Karpas-422 (cell line): Measurements from ENCODE around the gene WDR26. TPM values are rescaled to one million over a fixed set of nuclear protein-coding genes. Genes with fewer than 3 reads are reported as not detected.
"Not testable (repeated sequence)": the region's sequence is repeated elsewhere in the genome, so short reads cannot be mapped to it uniquely, and the experiment has no call there.

Experiments
- DNase-seq: peaks from one replicate; pipeline ENCODE4 v3.0.0-alpha.2; 2015
- H2AFZ ChIP-seq: fragments of 200-600 bp; sonication (generic); 2 replicates; pipeline ENCODE4 v1.6.1; 2014; ENCODE audit warnings: antibody characterized with exemption, low read length, mixed read lengths
- H3K27ac ChIP-seq: fragments of 200-600 bp; sonication (generic); 2 replicates; pipeline ENCODE4 v1.5.1; 2014; ENCODE audit warnings: mild to moderate bottlenecking, low read length, moderate library complexity
- H3K27me3 ChIP-seq: fragments of 200-600 bp; sonication (generic); 2 replicates; pipeline ENCODE4 v1.6.1; 2014; ENCODE audit warnings: low read length, mixed read lengths
- H3K36me3 ChIP-seq: fragments of 200-600 bp; sonication (generic); 2 replicates; pipeline ENCODE4 v1.6.1; 2014; ENCODE audit warnings: low read length, mixed read lengths; ENCODE audit not compliant: insufficient read depth
- H3K4me1 ChIP-seq: fragments of 200-600 bp; sonication (generic); 2 replicates; pipeline ENCODE4 v1.6.1; 2014; ENCODE audit warnings: mild to moderate bottlenecking, low read length, mixed read lengths
- H3K4me2 ChIP-seq: fragments of 200-600 bp; sonication (generic); 2 replicates; pipeline ENCODE4 v1.6.1; 2014; ENCODE audit warnings: low read length, low read depth, mild to moderate bottlenecking; ENCODE audit not compliant: poor library complexity, severe bottlenecking
- H3K4me3 ChIP-seq: fragments of 200-600 bp; sonication (generic); 2 replicates; pipeline ENCODE4 v1.5.1; 2014; ENCODE audit warnings: mild to moderate bottlenecking, antibody characterized with exemption, low read length, mixed read lengths
- H3K79me2 ChIP-seq: fragments of 200-600 bp; sonication (generic); 2 replicates; pipeline ENCODE4 v1.6.1; 2014; ENCODE audit warnings: mild to moderate bottlenecking, low read length, mixed read lengths
- H3K9ac ChIP-seq: fragments of 200-600 bp; sonication (generic); 2 replicates; pipeline ENCODE4 v1.6.0; 2014; ENCODE audit warnings: low read length
- H3K9me2 ChIP-seq: fragments of 200-600 bp; sonication (generic), shearing (Covaris generic); replicated peaks from 2 replicates; pipeline ENCODE4 v1.6.0; 2014; ENCODE audit warnings: mild to moderate bottlenecking, low read length, moderate library complexity; ENCODE audit not compliant: insufficient read depth
- H3K9me3 ChIP-seq: fragments of 300-700, 200-600 bp; sonication (generic); 2 replicates; pipeline ENCODE4 v1.6.1; 2014; ENCODE audit warnings: low read length, mixed read lengths
- H4K20me1 ChIP-seq: fragments of 200-600 bp; sonication (generic); 2 replicates; pipeline ENCODE4 v1.6.1; 2014; ENCODE audit warnings: mild to moderate bottlenecking, antibody characterized with exemption, low read length, low read depth; ENCODE audit not compliant: insufficient read depth
- small RNA-seq: library from RNA; depleted of rRNA; stranded (forward); fragments of <200 nt; gene quantifications from one replicate; pipeline ENCODE3, GENCODE V24; 2014
- total RNA-seq: library from RNA; depleted of rRNA; stranded (reverse); fragments of >200 nt; shearing (Covaris generic); gene quantifications from 2 replicates; pipeline ENCODE4 v1.2.3, GENCODE V29; 2014; ENCODE audit warnings: low replicate concordance; rRNA removed

Gene WDR26
- total RNA-seq, 1 experiment from 2014 or later = 95.2 TPM

DNA sequence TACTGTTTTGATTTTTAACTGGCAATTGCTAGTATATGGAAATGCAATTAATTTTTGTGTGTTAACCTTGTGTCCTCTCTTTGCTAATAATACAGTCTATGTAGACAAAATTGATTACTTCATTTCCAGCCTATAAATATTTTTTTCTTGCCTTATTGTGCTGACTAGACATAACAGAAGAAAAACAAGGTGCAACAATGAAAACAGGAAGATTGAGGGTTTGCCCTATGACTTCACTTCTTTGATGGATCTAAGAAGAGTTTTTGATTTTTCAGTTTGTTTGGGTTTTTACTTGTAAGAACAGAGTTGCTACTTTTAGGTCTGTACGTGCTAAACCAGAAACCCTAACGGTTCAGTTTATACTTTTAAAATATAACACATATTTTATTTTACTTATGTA, 86.5 kb downstream of the WDR26 start:
- no peaks in the 10 kb centered on the region for H3K4me1 ChIP-seq
- peaks cover 5% of the 10 kb centered on the region; the same call in 1 of the 2 replicates for H3K9me3 ChIP-seq
- H3K79me2 ChIP-seq = no peaks in the 10 kb centered on the region
- H3K27me3 ChIP-seq = no peaks in the 10 kb centered on the region; the same call in 1 of the 2 replicates
- H4K20me1 ChIP-seq = no peaks in the 10 kb centered on the region
- H3K27ac ChIP-seq = no peak overlapping the region
- no peak overlapping the region for H3K9ac ChIP-seq
- H3K4me2 ChIP-seq = no peak overlapping the region
- no peak for DNase-seq
- H3K9me2 ChIP-seq = no peaks in the 10 kb centered on the region
- no peak overlapping the region for H2AFZ ChIP-seq
- no peaks in the 10 kb centered on the region for H3K36me3 ChIP-seq
- H3K4me3 ChIP-seq = no peak overlapping the region

DNA sequence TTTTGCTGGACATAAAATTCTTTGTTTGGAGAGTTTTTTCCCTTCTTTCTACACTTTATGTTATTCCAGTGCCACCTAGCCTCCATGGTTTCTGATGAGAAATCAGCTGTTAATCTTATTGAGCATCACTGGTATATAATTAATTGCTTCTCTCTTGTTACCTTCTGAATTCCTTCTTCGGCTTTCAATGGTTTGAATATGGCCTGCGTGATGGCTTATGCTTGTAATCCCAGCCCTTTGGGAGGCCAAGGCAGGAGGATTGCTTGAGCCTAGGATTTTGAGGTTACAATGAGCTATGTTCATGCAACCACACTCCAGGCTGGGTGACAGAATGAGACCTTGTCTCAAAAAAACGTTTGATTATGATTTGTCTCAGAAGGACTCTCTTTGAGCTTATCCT, 90.9 kb downstream of the WDR26 start:
- Histone ChIP-seq H3K4me2 (no peak overlapping the region), H4K20me1 (no peaks in the 10 kb centered on the region), H3K4me3 (no peak overlapping the region), H3K4me1 (peaks cover 6% of the 10 kb centered on the region; the same call in 1 of the 2 replicates), H3K27me3 (no peaks in the 10 kb centered on the region; the same call in 1 of the 2 replicates), H3K36me3 (no peaks in the 10 kb centered on the region), H2AFZ (no peak overlapping the region), H3K27ac (no peak overlapping the region), H3K9ac (no peak overlapping the region), H3K9me2 (no peaks in the 10 kb centered on the region), H3K9me3 (peaks cover 6% of the 10 kb centered on the region; the same call in 1 of the 2 replicates), H3K79me2 (no peaks in the 10 kb centered on the region)
- DNase-seq = no peak

DNA sequence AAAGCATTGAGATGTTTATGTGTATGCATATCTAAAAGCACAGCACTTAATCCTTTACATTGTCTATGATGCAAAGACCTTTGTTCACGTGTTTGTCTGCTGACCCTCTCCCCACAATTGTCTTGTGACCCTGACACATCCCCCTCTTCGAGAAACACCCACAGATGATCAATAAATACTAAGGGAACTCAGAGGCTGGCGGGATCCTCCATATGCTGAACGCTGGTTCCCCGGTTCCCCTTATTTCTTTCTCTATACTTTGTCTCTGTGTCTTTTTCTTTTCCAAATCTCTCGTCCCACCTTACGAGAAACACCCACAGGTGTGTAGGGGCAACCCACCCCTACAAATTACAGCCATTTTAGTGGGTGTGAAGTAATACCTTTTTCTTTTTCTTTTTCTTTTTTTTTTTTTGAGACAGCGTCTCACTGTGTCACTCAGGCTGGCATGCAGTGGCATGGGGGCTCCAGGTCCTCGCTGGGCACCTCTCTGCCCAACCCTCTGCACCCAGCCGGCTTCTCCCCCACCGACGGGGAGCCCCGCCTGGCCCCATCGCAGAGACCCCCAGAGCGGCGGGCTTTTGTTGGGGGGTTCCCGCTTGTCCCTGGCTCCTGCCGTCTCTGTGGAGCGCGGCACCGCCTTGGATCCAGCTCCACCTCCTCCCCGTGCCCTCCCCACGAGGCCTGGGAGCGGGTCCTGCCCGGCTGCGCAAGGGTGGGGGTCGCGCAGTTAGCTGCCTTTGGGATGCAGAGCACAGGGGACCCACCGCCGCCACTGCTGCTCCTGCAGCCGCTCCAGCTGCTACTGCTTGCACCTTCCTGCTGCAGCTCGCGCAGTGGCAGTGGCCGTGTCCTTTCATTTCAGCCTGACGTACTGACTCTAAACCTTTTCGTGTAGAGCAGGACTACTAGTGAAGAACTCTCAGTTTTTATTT, 93.9 kb downstream of the WDR26 start:
- not testable (repeated sequence) for H3K9ac ChIP-seq, H3K4me3 ChIP-seq, H3K27ac ChIP-seq

DNA sequence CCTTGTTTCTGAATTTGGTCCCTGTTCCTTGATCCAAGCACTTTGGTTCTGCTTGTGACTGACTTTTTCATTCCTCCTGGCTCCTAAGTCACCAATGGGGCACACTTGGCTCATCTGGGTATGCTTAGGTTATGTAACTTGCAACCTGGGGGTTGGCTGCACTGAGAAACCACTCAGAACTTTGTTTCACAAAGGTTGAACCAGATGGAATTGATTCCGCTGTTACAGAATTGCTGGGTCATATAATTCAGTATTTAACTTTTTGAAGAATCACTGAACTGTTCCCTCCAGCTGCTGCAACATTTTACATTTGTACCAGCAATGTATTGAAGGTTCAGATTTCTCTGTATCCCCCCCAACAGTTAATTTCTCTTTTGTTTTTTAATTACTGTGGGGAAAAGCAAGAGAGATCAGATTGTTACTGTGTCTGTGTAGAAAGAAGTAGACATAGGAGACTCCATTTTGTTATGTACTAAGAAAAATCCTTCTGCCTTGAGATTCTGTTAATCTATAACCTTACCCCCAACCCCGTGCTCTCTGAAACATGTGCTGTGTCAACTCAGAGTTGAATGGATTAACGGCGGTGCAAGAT, 95.1 kb downstream of the WDR26 start:
- no peak overlapping the region for H3K27ac ChIP-seq
- no peak for DNase-seq
- no peaks in the 10 kb centered on the region for H3K79me2 ChIP-seq
- H3K9me3 ChIP-seq = peaks cover 14% of the 10 kb centered on the region
- H3K4me1 ChIP-seq = peaks cover 12% of the 10 kb centered on the region
- no peaks in the 10 kb centered on the region for H3K9me2 ChIP-seq
- no peaks in the 10 kb centered on the region for H4K20me1 ChIP-seq
- no peaks in the 10 kb centered on the region for H3K36me3 ChIP-seq
- H3K9ac ChIP-seq = no peak overlapping the region
- no peak overlapping the region for H3K4me2 ChIP-seq
- H3K4me3 ChIP-seq = no peak overlapping the region
- H2AFZ ChIP-seq = no peak overlapping the region; the same call in 1 of the 2 replicates
- H3K27me3 ChIP-seq = no peaks in the 10 kb centered on the region; the same call in 1 of the 2 replicates

More for the DNA sequence above, 93.9 kb downstream of the WDR26 start:
- H3K4me2 ChIP-seq, DNase-seq, H3K79me2 ChIP-seq, H4K20me1 ChIP-seq, H2AFZ ChIP-seq, H3K27me3 ChIP-seq, H3K9me2 ChIP-seq, H3K36me3 ChIP-seq, H3K4me1 ChIP-seq: not testable (repeated sequence)
- H3K9me3 ChIP-seq = peaks cover 14% of the 10 kb centered on the region

DNA sequence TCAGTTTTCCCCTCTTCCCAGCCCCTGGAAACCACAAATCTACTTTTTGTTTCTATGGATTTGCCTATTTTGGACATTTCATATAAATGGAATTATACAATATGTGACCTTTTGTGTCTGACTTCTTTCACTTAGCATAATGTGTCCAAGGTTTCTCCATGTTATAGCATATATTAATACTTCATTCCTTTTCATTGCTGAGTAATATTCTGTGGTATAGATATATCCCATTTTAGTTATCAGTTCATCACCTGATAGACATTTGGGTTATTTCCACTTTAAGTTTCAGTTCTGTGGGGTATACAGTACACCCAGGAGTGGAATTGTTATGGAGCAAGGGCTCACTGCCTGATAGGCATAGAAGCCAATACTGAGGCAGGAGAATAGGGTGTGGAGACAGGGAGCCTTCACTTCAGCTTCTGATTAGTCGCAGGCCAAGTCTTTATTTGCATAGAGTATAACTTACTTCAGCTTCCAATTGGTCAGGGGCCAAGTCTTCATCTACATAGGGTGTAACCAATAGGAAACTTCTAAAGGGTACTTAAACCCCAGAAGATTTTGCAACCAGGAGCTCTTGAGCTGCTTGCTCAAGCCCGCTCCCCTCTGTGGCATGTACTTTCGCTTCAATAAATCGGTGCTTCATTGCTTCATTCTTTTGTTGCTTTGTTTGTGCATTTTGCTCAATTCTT, 96.3 kb downstream of the WDR26 start:
- Histone ChIP-seq H3K4me1 (peaks cover 25% of the 10 kb centered on the region), H3K9ac (no peak overlapping the region), H3K79me2 (no peaks in the 10 kb centered on the region), H3K4me2 (no peak overlapping the region), H3K27me3 (no peaks in the 10 kb centered on the region), H3K4me3 (no peak overlapping the region), H2AFZ (no peak overlapping the region), H3K36me3 (no peaks in the 10 kb centered on the region), H4K20me1 (no peaks in the 10 kb centered on the region), H3K9me3 (peaks cover 8% of the 10 kb centered on the region), H3K9me2 (no peaks in the 10 kb centered on the region), H3K27ac (no peak overlapping the region)
- no peak for DNase-seq

Small RNAs within 50 kb of the gene (small RNA-seq; reads per million reads assigned to genes)
- 0.16 reads per million for gene MIR4742

Other genes starting within 250 kb of the WDR26 start
- gene NVL, start 104.6 kb downstream of the WDR26 start, total RNA-seq = 27.1 and 32.0 TPM in 2 replicates
- 23.9 and 49.1 TPM in 2 replicates for gene CNIH4, start 77.9 kb downstream of the WDR26 start, total RNA-seq
- 1.3 and 4.7 TPM in 2 replicates for gene CNIH3, start 181.5 kb upstream of the WDR26 start, total RNA-seq